GM20000 (cell line): ENCODE measurements around the gene PPFIA4.

Source experiments
- DNase-seq: peaks from one replicate; pipeline ENCODE4 v3.0.0; 2012; ENCODE audit warnings: low spot score
- TF ChIP-seq, protein P1 (sequence below): IDR thresholded peaks from 2 replicates; pipeline ENCODE4 v1.5.1; 2012; ENCODE audit warnings: mild to moderate bottlenecking, control low read depth; ENCODE audit errors: extremely low read depth, missing control alignments

Gene PPFIA4

GRCh38 chr1:203081465-203082230 is 55.4 kb downstream of the PPFIA4 start:
- DNase-seq, result no peak

DNA sequence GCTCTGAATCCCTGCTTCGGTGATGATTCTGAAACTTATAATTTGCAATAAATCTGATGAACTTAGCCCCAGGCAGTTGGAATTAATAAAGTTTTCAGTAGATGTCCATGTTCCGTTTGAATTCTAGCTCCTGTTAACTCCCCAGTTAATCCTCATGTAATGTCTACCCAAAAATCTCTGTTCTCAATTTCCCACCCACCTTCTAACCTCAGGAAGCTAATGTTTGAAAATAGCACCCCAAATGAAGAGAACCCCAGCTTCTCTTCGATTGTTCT is 55.9 kb downstream of the PPFIA4 start:
- TF ChIP-seq, protein P1, sequence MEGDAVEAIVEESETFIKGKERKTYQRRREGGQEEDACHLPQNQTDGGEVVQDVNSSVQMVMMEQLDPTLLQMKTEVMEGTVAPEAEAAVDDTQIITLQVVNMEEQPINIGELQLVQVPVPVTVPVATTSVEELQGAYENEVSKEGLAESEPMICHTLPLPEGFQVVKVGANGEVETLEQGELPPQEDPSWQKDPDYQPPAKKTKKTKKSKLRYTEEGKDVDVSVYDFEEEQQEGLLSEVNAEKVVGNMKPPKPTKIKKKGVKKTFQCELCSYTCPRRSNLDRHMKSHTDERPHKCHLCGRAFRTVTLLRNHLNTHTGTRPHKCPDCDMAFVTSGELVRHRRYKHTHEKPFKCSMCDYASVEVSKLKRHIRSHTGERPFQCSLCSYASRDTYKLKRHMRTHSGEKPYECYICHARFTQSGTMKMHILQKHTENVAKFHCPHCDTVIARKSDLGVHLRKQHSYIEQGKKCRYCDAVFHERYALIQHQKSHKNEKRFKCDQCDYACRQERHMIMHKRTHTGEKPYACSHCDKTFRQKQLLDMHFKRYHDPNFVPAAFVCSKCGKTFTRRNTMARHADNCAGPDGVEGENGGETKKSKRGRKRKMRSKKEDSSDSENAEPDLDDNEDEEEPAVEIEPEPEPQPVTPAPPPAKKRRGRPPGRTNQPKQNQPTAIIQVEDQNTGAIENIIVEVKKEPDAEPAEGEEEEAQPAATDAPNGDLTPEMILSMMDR, result no peak
- DNase-seq, result no peak

More at GRCh38 chr1:203081465-203082230, 55.4 kb downstream of the PPFIA4 start:
- TF ChIP-seq, protein P1, result no peak

- TF ChIP-seq, protein P1, result no peak
- DNase-seq, result no peak
These were observed 56.5 kb downstream of the PPFIA4 start for GRCh38 chr1:203082571-203083462.

DNA sequence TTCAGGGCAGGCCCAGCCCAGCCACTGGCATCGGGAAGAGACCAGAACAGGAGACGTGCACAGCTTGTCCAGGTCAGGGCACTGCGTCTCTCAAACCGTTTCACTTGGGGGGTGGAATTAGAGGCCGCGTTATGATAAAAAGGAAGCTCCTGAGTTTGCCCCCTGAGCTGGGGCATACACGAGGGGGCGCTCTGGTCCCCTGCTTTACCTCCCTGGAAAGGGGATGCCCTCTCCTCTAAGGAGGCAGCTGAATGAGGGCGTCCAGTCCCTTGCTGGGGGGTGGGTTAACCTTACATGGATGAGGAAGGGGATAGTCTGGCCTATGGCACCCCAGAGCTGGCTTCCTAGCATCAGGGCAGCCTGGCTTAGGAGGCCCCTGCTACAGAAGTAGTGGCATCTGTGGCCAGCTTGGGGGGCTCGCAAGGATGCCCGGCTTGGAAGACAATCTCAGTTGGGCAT is 57.2 kb downstream of the PPFIA4 start:
- no peak for DNase-seq
- TF ChIP-seq, protein P1, result no peak

DNA sequence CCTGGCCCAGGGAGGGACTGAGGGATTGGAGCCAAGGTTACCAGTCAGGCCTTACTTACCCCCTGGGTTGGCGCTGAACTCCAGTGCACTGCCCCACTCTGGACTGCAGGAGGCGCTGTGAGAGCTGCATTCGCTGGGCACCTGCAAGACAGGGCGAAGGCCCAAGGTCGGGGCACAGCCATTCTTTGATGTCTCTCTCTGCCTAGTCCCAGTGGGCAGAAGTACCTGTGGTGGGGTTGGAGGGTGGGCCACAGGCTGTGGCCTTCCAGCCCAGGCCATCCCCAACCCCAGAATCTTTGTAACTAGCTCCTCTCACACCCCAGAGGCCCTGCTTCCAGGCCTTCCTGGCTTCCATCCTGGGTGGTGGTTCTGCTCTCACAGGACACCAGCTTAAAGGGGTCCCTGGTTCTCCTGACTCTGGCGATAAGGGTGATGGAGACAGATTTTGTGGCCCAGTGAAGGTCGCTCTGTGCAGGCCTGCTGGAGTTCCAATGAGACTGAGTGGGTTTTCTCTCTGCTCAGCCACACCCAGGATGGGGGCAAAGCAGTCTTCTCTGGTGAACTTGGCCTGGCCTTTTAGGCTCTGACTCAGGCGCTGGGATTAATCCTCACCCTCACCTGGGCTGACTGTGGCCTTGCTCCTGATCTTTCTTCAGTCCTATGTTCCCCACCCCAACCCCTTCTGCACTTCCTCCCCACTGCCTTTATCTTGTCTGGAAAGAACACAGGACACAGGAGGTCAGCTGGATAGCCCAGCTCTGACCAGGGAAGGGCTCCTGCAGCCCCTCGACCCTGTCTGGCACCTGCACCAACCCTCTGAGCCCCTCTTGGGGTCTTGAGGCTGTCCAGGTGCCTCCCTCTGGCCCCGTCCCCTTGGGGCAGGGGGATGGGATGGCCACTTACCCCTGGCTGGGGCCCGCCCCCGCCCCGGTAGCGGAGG is 58.6 kb downstream of the PPFIA4 start:
- TF ChIP-seq, protein P1, result peak; percentile 68
- peak; percentile 67 for DNase-seq

GRCh38 chr1:203085528-203086406 is 59.5 kb downstream of the PPFIA4 start, which contains the start of gene MYOG:
MYOG (minus strand) TSS chr1:203086012; CDS start chr1:203085961, 51 bp downstream.
- TF ChIP-seq, protein P1, result no peak
- no peak for DNase-seq
